ENCODE measurements around the gene RPS21.
"Not testable (repeated sequence)": the region's sequence is repeated elsewhere in the genome, so short reads cannot be mapped to it uniquely, and the experiment has no call there.

RPS21 gene

DNA sequence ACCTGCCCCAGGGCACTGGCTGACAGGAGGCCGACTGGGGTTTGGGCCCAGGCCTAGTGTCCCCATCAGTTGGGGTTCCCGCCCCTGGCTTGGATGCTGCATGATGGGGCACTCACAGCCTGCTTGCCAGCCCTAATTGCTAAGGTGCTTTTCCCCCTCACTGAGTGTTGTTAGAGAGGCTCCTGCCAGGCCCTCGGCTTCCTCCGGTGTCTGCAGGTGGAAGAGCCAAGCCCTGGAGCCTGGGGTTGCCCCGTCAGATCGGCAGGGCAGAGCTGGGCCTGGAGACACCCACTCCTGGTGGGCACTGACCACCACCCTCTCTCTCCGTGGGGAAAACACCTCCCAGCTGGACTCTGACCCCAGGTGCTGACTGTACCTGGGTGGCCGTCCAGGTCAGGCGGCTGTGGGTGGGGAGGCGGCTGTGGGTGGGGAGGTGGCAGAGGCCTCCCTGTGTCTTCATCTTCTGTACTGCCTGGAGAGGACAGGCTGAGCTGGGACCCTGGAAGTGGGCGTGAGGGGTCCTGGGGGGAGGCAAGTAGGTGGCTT, 26.2 kb downstream of the RPS21 start:
- no peak for DNase-seq

DNA sequence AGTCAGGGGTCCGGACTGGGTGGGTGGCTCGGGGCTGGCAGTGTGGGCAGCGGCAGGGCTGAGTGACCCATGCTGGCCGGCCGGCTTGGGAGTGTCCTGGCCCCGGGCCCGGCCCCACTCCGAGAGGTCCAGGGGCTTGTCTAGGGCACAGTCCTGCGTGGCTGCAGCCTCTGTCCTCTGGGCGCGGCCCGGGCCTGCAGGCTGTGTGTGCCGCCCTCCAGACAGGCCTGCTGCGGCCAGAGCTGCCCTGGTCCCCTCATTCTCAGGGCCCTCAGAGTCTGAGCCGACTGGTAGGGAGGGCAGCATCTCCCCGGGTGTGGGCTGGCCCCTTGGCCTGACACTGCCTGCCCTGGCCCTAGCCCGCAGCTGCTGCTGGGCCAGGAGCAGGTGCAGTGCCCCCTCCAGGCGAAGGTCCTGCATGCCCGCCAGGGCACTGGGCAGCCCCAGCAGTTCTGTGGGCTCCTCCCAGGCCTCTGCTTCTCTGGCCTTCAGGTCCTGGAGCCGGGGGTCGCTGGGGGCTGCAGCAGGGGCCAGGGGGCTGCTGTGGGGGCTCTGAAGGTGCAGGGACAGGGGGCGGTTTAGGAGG, 27.1 kb downstream of the RPS21 start:
- no peak for DNase-seq

DNA sequence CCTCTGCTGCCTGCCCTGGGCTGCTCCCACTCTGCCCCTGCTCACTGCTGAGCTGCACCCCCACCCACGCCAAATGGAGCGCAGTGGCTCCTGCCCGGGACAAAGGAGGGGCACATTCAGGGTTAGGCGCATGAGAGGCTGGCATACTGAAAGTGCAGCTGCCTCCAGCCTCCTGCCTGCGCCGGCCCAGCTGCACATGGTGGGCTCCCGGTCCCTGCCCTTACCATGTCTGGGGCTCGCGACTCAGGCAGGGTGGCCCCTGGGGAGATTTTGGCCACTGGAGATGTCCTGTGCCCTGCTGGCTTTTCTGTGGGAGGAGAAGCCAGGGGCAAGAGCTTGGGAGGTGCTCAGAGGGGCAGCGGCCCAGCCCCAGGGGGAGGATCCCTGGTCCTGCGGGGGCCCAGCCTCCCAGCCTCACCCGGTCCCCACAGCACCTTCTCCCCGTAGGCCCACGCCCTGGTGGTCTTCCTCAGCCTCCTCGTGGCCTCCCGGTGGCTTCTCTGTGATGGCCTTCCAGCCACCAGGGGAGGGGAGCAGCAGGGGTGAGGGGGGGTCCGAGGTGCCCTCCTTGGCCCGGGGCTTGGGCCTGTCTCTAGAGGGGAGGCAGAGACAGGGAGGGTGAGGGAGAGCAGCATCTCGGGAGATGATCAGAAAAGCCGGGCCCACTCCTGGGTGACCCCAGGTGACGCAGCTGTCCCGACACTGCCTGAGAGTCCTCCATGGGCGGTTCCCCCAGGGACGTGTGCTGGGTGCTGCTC, 28.6 kb downstream of the RPS21 start:
- no peak for DNase-seq

DNA sequence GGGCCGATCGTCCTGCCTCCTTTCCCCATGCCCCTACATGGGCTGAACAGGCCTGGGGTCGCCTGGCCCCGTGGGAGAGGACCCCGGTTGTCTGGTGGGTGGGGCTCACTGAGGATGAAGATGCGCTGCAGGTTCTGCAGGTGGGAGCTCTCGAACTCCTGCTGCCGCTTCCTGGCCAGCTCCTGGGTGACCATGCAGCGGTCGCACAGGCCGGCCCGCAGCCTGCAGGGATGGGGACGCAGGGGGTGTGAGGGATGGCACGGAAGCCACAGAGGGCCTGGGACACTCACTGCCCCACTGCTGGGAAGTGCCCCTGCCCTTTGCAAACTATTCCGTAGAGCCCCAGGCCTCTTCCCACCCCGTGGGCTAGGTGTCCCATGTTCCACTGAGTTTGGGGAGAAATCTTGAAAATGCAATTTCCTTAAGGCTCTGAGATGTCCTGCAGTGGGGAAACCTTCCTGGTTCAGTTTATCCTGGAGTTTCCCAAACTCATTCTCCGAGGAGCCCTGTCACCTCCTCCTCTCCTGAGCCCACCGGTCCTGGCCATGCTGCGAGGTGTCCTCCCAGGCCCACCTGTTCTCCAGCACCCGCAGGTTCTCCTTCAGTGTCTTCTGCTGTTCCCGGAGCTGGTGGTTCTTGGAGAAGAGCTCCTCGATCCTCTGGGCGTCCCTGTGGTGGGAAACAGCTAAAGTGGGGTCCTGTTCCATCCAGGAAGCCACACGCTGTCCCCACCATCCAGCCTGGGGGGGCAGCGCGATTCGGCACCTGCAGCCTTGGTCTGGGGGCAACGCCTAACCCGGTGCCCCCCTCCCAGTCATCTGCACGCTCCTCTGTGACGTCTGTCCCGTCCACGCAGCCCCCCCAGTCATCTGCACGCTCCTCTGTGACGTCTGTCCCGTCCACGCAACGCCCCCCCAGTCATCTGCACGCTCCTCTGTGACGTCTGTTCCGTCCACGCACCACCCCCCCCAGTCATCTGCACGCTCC, 30.0 kb downstream of the RPS21 start:
- no peak for DNase-seq

DNA sequence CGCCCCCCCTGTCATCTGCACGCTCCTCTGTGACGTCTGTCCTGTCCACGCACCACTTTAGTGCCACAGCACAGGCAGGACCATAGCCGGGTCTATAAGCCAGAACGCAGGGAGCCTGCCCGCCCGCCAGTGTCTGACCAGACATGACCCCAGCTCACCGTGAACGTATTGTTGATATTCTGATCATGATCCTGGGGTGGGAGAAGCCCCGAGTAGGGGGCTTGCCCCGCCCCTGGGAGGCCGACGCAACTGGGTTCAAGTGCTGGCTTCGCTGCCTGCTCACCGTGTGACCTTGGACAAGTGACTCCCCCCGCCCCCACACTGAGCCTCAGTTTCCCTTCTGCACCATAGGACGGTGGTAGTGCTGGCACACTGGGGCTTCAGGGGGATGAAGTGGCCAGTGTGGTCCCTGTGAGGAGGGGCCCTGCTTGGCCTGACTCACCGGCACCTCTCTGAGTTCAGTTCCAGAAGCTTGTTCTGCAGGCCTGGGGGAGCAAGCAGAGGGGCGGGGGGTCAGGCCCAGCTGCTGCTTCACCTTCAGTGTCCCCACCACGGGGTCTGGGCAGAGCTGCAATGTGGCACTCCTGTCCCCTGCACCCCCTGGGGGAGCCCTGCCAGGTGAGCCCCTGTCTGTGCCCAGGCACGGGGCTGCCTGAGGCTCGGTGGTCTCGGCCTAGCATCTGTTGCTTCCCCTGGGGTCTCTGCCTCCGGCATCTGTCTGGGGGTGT, 31.2 kb downstream of the RPS21 start:
- no peak for DNase-seq

DNA sequence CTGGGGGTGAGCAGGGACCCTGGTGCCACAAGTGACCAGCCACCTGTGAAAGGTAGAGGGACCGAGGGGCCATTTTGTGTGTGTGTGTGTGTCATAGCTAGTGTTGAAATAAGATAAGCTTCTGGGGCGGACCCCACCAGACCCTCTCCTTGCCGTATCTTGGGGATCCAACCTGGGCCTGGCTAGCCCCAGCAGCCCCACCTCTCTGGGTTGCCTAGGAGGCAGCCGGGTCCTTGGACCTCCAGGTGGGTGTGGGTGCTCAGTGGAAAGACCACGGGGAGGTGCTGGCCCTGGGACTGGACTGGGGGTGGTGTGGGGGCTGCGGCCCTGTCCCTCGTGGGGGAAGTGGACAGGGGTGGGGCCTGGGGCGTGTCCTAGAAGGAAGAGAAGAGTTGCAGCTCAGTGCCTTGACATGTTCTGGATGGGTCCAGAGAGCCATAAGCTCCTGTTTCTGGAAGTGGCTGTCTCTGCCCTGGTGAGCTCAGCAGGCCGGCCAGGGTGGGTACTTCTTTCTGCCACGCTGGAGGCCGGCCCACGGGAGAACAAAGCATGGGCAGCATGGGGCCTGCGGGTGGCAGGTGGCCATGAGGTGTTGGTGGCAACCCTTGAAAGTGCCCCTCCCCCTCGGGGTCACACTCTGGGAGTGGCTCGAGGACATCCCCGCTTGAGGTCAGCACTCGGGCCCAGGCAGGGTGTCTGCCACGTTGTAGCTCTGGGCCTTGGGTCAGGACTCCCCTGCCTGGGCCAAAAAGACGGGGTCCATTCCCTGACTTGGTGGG, 32.0 kb downstream of the RPS21 start:
- DNase-seq = no peak

DNA sequence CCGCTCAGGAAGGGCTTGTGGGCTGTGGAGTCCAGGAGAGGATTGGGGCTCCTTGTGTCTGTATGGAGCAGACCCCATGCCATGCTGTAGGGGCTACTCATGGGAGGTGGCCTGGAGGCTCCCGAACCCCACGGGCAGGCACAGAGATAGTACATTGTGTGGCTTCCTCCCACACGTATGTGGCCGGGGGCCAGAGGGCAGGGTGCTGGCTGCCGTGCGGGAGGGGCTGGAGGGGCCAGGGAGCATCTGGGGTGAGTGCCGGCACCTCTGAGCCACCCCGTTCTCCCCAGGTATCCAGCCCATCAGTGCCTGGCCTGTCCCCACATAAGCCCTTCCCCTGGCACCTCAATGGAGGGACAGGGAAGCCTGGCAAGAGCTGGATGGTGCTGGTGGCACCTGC, 32.9 kb downstream of the RPS21 start:
- no peak for DNase-seq

DNA sequence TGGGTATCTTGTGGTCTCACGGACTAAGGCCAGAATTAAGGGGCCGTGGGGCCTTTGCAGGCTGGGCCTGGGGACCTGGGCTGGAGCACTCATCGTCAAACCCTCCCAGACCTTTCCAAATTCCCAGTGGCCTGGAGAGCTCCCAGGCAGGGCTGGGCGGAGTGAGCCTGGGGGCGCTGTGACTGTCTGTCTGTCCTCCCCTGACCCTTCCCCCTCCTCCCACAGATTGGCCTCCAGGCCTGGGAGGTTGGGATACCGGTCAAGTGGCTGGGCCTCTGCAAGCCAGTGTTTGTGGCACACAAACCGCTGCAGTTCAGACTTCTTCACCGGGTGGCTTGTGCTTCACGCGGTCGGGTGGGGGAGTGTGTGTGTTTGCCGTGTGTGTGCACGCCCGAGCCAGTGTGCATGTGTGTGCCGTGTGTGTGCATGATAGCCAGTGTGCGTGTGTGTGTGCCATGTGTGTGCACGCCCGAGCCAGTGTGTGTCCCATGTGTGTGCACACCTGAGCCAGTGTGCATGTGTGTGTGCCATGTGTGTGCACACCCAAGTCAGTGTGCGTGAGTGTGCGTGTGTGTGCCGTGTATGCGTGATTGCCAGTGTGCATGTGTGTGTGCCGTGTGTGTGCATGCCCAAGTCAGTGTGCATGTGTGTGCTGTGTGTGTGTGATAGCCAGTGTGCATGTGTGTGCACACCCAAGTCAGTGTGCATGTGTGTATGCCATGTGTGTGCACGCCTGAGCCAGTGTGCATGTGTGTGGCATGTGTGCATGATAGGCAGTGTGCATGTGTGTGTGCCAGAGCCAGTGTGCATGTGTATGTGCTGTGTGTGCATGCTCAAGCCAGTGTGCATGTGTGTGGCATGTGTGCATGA, 34.2 kb downstream of the RPS21 start:
- DNase-seq = no peak

DNA sequence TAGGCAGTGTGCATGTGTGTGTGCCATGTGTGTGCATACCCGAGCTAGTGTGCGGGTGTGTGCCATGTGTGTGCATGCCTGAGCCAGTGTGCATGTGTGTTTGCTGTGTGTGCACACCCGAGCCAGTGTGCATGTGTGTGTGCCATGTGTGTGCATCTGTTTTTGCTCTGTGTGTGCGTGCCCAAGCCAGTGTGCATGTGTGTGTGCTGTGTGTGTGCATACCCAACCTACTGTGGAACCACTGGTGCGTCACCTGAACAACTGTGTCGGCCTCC, 34.8 kb downstream of the RPS21 start:
- DNase-seq = no peak

DNA sequence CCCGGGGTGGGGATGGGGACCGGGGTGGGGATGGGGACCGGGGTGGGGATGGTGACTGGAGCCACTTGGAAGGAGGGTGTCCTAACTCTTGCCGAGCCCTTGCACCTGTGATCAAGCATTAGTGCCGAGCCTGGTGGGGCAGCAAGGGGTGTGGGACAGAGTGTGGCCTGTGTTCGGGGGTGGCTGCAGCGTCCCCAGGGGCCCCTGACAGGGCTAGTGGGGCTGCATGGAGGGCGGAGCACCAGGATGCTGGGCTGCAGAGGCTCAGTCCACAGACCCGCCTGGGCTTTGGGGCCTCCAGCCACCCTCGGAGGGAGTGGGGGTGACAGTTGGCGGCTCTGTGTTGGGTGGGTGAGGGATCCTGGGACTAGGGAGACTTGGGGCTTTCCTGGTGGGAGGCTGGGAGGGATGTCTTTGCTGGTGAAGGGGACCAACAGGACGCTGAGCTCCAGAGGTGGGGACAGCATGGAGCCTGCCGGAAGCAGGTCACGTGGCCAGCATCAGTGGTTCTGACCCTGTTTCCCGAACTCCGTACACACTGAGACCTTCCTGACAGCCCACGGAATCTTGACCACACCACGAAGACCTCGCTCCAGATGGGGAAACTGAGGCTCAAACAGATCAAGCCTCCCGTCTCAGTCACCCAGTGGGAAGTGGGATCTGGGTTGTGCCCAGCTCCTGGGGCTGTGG, 35.9 kb downstream of the RPS21 start:
- no peak for DNase-seq

DNA sequence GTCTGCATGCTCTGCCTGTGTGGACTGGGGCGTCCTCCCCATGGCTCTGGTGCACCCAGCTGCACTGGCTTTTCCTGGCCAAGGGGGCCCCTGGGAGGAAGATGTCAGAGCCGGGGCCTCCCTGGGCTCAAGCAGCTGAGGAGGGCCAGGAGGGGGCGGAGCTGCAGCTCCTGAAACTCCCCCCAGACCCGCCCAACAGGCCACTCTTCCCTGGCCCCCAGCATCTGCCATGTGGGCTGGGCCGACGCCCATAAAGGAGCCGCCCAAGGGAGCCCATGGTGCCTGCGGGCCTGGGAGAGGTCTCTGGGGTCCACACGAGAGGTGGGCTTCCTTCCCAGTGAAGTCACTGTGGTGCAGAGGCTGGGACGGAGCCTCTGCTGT, 36.4 kb downstream of the RPS21 start:
- no peak for DNase-seq

DNA sequence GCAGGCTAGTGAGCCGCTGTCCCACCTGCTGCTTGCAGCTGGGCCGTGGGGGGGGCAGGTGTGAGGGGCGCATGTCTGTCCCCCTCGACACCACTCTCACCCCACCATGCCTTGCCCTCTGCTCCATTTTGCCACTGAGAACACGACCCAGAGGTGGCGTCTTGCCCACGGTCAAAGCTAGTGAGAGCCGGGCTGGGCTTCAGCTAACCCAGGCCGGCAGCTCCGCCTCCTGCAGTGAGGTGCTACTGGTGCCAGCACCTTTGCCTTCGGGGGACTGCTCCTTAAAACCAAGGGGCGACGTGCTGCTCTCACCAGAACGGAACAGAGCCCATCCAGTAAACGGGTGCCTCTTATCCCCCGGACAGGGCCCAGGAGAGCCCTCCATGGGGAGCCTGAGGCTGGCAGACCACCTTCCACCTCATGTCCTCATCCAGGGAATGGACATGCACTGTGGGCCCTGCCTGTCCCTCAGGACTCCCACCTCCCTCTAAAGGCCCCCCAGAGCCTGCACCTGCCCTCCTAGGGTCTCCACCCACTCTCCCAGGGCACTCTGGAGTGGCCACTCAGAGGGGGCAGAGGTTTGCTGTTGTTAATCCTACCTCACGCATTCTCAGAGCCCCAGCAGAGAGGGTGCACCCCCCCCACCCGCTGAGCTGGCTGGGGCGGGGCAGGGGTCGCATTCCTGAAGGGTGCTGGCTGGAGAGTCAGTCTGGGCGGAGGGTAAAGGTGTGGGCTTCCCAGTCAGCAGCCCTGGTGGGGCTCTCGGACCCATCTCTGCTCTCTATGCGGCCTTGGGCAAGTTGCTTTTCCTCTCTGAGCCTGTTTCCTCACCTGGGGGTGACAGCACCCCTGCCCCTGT, 37.6 kb downstream of the RPS21 start:
- DNase-seq = no peak

DNA sequence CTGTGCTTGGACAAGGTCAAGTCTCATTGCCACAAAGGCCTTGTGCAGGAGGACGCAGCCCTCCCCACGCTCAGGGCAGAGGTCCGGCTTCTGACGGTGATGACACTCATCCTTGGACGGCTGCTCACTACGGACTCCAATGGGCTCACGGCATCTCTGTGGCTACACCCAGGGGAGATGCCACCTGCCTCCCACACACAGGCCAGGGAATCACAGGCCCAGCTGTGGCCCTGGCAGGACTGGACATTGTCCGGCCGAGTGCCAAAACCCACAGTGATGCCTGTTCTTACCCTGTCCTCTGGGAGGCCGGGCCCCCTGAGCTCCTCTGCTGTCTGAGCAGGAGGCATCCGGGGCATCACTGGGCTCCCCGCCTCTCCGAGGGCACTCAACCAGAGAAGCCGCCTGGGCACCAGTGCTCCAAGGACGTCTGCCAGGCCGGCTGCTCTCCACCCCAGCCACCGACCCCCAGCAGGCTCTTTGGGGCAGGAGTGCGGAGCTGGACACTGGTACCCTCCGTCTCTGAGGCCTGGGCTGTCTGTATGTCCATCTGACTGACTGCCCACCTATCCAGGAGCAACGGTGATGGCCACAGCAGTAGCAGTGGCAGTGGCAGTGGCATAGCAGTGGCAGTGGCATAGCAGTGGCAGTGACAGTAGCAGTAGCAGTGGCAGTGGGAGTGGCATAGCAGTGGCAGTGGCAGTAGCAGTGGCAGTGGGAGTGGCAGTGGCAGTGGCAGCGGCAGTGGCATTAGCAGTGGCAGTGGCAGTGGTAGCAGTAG, 38.6 kb downstream of the RPS21 start:
- DNase-seq = no peak

DNA sequence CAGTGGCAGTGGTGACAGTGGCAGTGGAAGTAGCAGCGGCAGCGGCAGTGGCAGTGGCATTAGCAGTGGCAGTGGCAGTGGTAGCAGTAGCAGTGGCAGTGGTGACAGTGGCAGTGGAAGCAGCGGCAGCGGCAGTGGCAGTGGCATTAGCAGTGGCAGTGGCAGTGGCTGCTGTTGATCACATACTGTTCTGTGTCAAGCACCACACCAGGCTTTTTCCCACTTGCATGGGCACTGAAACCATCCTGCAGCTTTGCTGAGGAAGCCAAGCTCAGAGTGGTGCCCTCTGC, 39.1 kb downstream of the RPS21 start:
- DNase-seq = not testable (repeated sequence)

DNA sequence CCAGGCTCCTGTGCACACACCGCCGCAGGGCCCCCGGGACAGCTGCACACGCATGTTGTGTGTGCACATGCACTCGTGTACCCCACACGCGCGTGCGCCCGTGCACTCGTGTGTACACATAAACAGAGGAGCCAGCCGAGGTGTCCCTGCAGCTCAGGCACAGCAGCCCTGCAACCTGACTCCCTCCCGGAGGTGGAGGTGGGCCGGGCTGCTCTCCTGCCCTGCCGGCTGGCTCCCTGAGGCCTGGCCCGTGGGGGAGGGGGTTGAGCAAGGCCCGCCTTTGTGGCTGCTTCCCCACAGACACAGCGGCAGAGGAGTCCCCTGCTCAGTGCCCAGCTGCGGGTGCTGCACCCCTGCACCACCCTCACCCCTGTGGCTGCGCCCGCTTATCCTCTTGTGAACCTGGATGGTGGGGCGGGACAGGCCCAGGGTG, 39.8 kb downstream of the RPS21 start:
- DNase-seq = no peak

DNA sequence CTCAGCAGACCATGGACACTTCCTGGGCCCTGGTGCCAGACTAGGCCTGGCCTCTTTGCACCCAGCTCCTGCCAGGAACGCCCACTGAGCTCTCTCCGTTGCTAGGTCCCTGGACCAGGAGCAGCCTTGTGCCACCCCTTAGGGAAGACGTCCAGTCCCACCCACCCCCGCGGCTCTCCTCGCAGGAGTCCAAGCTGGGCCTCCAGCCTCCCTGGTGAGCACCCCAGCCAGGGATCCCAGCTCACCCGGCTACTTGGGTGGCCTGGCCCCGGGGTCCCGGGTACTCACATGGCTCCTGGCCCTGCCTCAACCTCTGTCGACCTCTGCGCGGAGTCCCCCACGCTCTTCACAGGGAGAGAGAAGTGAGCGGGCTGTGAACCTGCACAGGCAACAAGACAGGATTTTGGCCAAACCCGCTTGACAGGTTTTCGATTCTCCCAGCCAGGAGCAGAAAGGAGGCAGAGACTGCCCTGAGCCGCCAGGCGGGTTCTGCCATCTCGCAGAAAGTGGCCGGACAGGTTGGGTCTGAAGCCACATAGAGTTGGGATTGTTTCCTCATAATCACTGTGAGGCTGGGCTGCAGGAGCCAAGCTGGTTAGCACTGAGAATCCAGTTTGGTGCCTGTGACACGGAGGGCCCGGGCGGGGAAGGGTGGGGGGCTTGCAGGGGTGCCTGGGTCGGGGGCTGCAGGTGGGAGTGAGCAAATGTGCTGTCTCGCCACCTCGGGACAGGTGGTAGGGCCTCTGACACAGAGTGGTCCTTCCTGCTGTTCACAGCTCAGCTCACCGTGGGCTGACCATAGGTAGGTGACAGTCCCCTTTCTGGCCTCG, 40.5 kb downstream of the RPS21 start, which contains the start of gene RBBP8NL:
TSS of gene RBBP8NL (minus strand) at position 368 of the 830 bp plus-strand sequence. CDS start 7,892 bp downstream, outside the sequence.
- no peak for DNase-seq

DNA sequence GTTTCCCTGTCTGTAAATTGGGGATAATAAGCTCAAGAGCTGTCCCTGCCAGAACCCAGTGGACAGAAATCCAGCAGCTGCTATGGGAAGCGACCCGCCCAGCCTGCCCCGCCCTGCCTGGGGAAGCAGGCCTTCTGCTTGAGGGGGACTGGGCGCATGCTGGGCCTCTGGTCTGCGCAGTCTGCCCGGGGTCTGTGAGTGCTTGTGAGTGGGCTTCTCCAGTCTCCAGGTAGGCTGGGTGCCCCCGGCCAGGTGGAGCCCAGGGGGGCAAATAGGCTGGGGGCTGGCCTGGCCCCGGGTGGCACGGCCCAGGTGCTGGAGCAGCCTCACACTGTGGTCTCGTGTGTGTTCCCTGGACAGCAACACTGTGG, 41.1 kb downstream of the RPS21 start:
- DNase-seq = no peak
